ENCODE data around the gene CFAP97D2.

CFAP97D2 gene

DNA sequence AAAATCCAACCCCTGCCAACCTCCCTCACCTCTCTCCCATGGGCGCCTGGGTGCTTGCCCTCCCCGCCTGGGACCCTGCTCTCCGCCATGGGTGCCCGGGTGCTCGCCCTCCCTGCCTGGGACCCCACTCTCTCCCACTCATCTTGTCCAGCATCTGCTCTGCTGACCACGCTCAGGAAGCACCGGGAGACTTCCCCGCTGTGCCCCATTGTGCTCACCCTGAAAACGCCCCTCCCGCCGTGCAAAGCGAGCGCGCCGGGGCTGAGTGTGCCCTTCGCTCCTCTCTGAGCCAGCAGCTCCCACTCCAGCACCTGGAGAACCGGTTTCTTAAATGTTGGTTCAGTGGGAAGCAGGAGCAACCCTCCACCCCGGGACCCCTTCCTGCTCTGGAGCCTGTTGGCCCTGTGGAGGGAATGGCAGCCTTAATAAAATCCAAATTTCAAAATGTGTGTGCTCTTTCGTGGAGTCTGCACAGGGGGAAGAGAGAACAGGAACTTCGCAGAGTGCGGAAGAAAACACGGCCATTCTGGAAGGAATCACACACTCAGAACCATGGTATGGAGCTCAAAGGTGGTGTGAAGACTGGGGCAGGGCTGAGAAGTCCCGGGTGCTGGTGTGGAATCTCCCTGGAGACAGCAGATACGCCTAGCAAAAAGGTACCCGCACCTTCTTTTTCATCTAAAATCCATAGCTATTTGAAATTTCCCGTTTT is 32.5 kb downstream of the CFAP97D2 start:
- H3K27me3 Mint-ChIP-seq (ENCODE audit: low read depth, poor library complexity) = peaks cover 37% of the 10 kb centered on the region
- no peaks in the 10 kb centered on the region for H3K36me3 Mint-ChIP-seq (ENCODE audit: low read depth)
- H3K9me3 Mint-ChIP-seq = peaks cover 28% of the 10 kb centered on the region
- H3K4me1 Mint-ChIP-seq = no peaks in the 10 kb centered on the region
- TF ChIP-seq, protein P1, sequence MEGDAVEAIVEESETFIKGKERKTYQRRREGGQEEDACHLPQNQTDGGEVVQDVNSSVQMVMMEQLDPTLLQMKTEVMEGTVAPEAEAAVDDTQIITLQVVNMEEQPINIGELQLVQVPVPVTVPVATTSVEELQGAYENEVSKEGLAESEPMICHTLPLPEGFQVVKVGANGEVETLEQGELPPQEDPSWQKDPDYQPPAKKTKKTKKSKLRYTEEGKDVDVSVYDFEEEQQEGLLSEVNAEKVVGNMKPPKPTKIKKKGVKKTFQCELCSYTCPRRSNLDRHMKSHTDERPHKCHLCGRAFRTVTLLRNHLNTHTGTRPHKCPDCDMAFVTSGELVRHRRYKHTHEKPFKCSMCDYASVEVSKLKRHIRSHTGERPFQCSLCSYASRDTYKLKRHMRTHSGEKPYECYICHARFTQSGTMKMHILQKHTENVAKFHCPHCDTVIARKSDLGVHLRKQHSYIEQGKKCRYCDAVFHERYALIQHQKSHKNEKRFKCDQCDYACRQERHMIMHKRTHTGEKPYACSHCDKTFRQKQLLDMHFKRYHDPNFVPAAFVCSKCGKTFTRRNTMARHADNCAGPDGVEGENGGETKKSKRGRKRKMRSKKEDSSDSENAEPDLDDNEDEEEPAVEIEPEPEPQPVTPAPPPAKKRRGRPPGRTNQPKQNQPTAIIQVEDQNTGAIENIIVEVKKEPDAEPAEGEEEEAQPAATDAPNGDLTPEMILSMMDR (IDR thresholded peaks at IDR 0.05) = no peak
- no peak overlapping the region for H3K27ac Mint-ChIP-seq
- DNase-seq = no peak
- no peak overlapping the region for H3K4me3 Mint-ChIP-seq

DNA sequence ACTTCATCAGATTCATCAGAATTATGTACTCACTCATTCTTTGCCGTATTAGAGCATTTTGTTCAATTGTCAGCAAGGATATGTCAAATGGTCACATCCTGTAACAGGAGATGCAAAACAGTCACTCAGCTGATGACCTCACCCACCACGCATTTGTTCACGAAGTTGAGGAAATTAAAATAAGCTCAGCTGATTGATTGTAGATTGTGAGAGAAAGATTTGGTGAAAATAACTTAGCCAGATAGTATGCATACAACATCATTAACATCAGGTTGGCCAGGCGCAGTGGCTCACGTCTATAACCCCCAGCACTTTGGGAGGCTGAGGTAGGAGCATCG is 33.1 kb downstream of the CFAP97D2 start:
- Mint-ChIP-seq H3K4me3 (no peak overlapping the region), H3K27ac (no peak overlapping the region), H3K9me3 (peaks cover 23% of the 10 kb centered on the region), H3K36me3 (ENCODE audit: low read depth) (no peaks in the 10 kb centered on the region), H3K27me3 (ENCODE audit: low read depth, poor library complexity) (peaks cover 37% of the 10 kb centered on the region), H3K4me1 (no peaks in the 10 kb centered on the region)
- TF ChIP-seq, protein P1 (IDR thresholded peaks at IDR 0.05) = no peak
- no peak for DNase-seq

DNA sequence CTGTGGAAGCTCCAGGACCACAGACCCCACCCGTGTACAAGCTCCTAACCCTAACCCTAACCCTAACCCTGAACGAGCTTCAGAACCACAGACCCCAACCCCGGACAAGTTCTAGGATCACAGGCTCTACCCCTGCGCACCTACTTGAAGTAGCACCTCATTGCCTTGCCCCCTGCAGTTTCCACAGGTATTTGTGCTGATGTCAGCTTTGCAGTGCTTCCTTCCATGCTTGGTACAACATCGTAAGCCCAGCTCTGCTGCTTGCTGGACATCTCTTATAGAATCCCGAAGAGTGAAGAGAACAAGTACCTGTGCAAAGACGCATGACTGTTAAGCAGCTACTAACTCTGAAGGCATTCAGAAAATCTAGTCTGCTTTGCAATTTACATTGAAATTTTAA is 34.9 kb downstream of the CFAP97D2 start:
- Mint-ChIP-seq H3K36me3 (ENCODE audit: low read depth) (no peaks in the 10 kb centered on the region), H3K4me3 (no peak overlapping the region), H3K27me3 (ENCODE audit: low read depth, poor library complexity) (peaks cover 46% of the 10 kb centered on the region), H3K4me1 (no peaks in the 10 kb centered on the region), H3K27ac (no peak overlapping the region), H3K9me3 (peaks cover 7% of the 10 kb centered on the region)
- TF ChIP-seq, protein P1 (IDR thresholded peaks at IDR 0.05) = no peak
- no peak for DNase-seq

DNA sequence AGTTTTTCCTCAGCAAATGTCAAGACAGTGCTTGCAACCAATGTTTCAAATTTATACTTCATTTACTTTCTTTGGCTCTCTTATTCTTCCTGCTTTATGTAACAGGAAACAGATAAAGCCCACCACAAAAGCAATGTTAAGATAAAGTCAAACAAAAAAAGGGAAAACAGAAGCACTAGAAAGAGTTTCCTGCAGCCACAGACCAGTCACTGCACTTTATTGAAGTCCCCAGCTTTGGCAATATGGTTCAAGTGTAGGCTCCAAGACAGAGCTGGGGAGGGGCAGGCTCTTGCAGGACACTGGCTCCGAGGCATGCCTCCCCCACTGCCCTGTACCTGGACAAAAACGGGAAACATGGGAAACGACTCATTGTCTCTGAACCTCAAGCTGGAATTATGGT is 40.3 kb downstream of the CFAP97D2 start:
- H3K27ac Mint-ChIP-seq = no peak overlapping the region

DNA sequence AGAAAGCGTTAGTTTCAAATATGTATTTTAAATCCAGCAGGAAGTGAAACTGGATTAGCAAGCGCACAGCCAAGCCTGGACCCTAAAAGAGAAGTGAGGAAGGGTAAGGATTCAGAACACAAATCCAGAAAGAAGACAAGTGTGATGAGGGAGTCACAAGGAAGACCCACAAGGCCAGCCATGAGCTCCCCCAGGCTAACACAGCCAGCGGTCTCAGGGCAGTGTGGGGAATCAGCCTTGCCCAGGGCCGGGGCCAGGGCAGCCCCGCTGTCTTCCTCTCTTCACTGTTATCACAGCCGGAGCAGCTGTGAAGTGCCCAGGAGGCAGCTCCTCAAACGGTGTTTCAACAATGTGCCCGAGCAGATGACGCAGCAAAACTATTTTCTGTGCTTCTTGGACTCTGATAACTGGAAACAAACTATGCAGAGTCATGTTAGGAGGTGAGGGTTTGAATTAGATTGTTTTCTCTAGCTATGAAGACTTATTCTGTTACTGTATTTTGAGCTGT is 43.5 kb downstream of the CFAP97D2 start:
- DNase-seq = no peak
- peaks cover 24% of the 10 kb centered on the region for H3K27me3 Mint-ChIP-seq (ENCODE audit: low read depth, poor library complexity)
- no peaks in the 10 kb centered on the region for H3K36me3 Mint-ChIP-seq (ENCODE audit: low read depth)

More for the DNA sequence above, 40.3 kb downstream of the CFAP97D2 start:
- TF ChIP-seq, protein P1 (IDR thresholded peaks at IDR 0.05) = no peak
- Mint-ChIP-seq H3K36me3 (ENCODE audit: low read depth) (no peaks in the 10 kb centered on the region), H3K9me3 (no peaks in the 10 kb centered on the region), H3K4me1 (no peaks in the 10 kb centered on the region), H3K4me3 (no peak overlapping the region), H3K27me3 (ENCODE audit: low read depth, poor library complexity) (peaks cover 26% of the 10 kb centered on the region)
- DNase-seq = no peak

More for the DNA sequence above, 43.5 kb downstream of the CFAP97D2 start:
- Mint-ChIP-seq H3K27ac (no peak overlapping the region), H3K4me1 (peaks cover 7% of the 10 kb centered on the region), H3K4me3 (no peak overlapping the region), H3K9me3 (no peaks in the 10 kb centered on the region)
- TF ChIP-seq, protein P1 (IDR thresholded peaks at IDR 0.05) = no peak

All from nephron progenitor cell (in vitro differentiated cells).